ENCODE results near the gene ACOT9. TPM values are rescaled to one million over a fixed set of nuclear protein-coding genes. Genes with fewer than 3 reads are reported as not detected.

The ACOT9 gene, protein sequence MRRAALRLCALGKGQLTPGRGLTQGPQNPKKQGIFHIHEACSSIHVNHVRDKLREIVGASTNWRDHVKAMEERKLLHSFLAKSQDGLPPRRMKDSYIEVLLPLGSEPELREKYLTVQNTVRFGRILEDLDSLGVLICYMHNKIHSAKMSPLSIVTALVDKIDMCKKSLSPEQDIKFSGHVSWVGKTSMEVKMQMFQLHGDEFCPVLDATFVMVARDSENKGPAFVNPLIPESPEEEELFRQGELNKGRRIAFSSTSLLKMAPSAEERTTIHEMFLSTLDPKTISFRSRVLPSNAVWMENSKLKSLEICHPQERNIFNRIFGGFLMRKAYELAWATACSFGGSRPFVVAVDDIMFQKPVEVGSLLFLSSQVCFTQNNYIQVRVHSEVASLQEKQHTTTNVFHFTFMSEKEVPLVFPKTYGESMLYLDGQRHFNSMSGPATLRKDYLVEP
- total RNA-seq = 69.5 and 72.8 TPM in 2 replicates

DNA sequence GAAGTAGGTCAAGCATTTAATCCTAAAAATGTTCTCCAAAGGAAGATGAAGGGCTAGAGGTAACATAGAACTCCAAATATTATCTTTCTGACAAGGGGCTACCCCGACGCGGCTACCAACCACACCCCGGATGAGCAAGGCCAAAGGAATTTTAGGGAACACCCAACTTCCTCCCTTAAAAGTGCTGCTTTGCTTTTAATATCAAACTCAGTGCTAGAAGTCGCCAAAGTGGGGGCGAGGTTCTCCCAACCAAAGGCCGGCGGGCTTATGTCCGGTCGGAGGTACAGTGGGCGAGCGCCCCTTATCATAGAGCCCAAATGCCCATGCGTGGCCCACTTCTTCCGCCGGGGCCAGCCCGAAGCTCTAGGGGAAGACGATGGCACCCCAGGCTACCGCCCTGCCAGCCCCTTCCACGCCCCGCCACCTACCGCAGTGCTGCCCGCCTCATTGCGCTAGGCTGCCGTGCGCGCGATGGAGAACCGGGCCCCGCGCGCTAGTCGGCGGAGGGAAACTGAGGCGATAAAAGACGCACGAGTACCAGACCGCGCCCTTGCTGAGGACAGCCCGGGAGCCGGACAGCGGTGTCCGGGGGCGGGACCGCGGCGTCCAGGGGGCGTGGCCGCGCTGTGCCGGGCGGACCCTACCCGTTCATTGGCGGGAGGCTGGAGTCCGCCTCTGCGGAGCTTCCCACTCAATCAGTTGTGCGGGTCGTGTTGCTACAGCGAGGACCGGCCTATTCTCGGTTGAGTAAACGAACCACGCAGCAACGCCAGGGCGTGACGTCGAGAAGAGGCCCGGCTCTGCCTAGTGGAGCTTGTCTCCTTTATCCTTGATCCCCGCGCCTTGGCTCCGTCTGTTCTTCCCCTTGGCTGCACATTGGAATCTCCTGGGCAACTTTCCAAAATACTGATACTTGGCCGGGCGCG is at the start of gene ACOT9:
Gene ACOT9 (minus strand): TSS at position 580 of the 926 bp plus-strand sequence. CDS start 132 bp downstream, at position 448.
- H3K4me3 ChIP-seq (ENCODE audit: low read depth, low read length) = peak within 1 kb of the TSS; percentile 76
- DNase-seq (ENCODE audit: low read depth) = peak; percentile 96
- TF ChIP-seq, protein P1, sequence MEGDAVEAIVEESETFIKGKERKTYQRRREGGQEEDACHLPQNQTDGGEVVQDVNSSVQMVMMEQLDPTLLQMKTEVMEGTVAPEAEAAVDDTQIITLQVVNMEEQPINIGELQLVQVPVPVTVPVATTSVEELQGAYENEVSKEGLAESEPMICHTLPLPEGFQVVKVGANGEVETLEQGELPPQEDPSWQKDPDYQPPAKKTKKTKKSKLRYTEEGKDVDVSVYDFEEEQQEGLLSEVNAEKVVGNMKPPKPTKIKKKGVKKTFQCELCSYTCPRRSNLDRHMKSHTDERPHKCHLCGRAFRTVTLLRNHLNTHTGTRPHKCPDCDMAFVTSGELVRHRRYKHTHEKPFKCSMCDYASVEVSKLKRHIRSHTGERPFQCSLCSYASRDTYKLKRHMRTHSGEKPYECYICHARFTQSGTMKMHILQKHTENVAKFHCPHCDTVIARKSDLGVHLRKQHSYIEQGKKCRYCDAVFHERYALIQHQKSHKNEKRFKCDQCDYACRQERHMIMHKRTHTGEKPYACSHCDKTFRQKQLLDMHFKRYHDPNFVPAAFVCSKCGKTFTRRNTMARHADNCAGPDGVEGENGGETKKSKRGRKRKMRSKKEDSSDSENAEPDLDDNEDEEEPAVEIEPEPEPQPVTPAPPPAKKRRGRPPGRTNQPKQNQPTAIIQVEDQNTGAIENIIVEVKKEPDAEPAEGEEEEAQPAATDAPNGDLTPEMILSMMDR (IDR thresholded peaks at IDR 0.05; ENCODE audit: insufficient read depth, low read depth, low read length) = no peak

GRCh38 chrX:23790155-23790497 is 47.0 kb upstream of the ACOT9 start:
- H3K4me3 ChIP-seq (ENCODE audit: low read depth, low read length) = no peak overlapping the region
- TF ChIP-seq, protein P1 (IDR thresholded peaks at IDR 0.05; ENCODE audit: insufficient read depth, low read depth, low read length) = no peak
- no peak for DNase-seq (ENCODE audit: low read depth)

GRCh38 chrX:23789386-23790154 is 46.5 kb upstream of the ACOT9 start:
- H3K4me3 ChIP-seq (ENCODE audit: low read depth, low read length) = no peak overlapping the region
- TF ChIP-seq, protein P1 (IDR thresholded peaks at IDR 0.05; ENCODE audit: insufficient read depth, low read depth, low read length) = no peak
- DNase-seq (ENCODE audit: low read depth) = no peak

DNA sequence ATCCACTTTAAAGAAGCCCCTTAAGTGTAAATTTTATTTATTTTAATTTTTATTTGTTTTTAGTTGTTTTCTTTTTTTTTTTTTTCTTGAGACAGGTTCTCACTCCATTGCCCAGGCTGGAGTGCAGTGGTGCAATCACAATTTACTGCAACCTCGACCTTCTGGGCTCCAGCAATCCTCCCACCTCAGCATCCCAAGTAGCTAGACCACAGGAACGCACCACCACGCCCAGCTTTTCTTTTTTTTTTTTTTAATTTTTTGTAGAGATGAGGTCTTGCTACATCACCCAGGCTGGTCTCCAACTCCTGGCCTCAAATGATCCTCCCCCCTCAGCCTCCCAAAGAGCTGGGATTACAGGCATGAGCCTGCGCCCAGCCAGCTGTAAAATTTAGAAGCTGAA is 45.9 kb upstream of the ACOT9 start:
- TF ChIP-seq, protein P1 (IDR thresholded peaks at IDR 0.05; ENCODE audit: insufficient read depth, low read depth, low read length) = no peak
- no peak overlapping the region for H3K4me3 ChIP-seq (ENCODE audit: low read depth, low read length)
- DNase-seq (ENCODE audit: low read depth) = peak; percentile 72

GRCh38 chrX:23788521-23788920 is 45.4 kb upstream of the ACOT9 start:
- H3K4me3 ChIP-seq (ENCODE audit: low read depth, low read length) = no peak overlapping the region
- DNase-seq (ENCODE audit: low read depth) = no peak
- TF ChIP-seq, protein P1 (IDR thresholded peaks at IDR 0.05; ENCODE audit: insufficient read depth, low read depth, low read length) = no peak

DNA sequence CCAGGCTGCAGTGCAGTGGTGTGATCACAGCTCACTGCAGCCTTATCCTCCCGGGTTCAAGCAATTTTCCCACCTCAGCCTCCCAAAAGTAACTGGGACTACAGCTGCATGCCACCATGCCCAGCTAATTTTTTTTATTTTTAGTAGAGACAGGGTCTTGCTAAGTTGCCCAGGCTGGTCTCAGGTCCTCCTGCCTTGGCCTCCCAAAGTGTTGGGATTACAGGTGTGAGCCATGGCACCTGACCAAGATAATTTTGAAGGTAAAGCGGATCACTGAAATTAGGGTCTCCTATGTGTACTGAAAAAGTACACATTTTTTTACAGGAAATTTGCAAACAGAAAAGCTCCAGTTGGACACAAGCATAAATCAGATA is 44.7 kb upstream of the ACOT9 start:
- no peak overlapping the region for H3K4me3 ChIP-seq (ENCODE audit: low read depth, low read length)
- DNase-seq (ENCODE audit: low read depth) = no peak
- TF ChIP-seq, protein P1 (IDR thresholded peaks at IDR 0.05; ENCODE audit: insufficient read depth, low read depth, low read length) = no peak

Data from fibroblast of villous mesenchyme (primary cell).